Brain pericyte (primary cell): ENCODE data around the gene GIGYF2.
"Not testable (repeated sequence)": the region's sequence is repeated elsewhere in the genome, so short reads cannot be mapped to it uniquely, and the experiment has no call there.

Source experiments
- DNase-seq: peaks from one replicate; pipeline ENCODE4 v3.0.0-alpha.2; 2012; ENCODE audit warnings: low read depth, low spot score

GIGYF2 gene, protein sequence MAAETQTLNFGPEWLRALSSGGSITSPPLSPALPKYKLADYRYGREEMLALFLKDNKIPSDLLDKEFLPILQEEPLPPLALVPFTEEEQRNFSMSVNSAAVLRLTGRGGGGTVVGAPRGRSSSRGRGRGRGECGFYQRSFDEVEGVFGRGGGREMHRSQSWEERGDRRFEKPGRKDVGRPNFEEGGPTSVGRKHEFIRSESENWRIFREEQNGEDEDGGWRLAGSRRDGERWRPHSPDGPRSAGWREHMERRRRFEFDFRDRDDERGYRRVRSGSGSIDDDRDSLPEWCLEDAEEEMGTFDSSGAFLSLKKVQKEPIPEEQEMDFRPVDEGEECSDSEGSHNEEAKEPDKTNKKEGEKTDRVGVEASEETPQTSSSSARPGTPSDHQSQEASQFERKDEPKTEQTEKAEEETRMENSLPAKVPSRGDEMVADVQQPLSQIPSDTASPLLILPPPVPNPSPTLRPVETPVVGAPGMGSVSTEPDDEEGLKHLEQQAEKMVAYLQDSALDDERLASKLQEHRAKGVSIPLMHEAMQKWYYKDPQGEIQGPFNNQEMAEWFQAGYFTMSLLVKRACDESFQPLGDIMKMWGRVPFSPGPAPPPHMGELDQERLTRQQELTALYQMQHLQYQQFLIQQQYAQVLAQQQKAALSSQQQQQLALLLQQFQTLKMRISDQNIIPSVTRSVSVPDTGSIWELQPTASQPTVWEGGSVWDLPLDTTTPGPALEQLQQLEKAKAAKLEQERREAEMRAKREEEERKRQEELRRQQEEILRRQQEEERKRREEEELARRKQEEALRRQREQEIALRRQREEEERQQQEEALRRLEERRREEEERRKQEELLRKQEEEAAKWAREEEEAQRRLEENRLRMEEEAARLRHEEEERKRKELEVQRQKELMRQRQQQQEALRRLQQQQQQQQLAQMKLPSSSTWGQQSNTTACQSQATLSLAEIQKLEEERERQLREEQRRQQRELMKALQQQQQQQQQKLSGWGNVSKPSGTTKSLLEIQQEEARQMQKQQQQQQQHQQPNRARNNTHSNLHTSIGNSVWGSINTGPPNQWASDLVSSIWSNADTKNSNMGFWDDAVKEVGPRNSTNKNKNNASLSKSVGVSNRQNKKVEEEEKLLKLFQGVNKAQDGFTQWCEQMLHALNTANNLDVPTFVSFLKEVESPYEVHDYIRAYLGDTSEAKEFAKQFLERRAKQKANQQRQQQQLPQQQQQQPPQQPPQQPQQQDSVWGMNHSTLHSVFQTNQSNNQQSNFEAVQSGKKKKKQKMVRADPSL (N-terminal part only)

DNA sequence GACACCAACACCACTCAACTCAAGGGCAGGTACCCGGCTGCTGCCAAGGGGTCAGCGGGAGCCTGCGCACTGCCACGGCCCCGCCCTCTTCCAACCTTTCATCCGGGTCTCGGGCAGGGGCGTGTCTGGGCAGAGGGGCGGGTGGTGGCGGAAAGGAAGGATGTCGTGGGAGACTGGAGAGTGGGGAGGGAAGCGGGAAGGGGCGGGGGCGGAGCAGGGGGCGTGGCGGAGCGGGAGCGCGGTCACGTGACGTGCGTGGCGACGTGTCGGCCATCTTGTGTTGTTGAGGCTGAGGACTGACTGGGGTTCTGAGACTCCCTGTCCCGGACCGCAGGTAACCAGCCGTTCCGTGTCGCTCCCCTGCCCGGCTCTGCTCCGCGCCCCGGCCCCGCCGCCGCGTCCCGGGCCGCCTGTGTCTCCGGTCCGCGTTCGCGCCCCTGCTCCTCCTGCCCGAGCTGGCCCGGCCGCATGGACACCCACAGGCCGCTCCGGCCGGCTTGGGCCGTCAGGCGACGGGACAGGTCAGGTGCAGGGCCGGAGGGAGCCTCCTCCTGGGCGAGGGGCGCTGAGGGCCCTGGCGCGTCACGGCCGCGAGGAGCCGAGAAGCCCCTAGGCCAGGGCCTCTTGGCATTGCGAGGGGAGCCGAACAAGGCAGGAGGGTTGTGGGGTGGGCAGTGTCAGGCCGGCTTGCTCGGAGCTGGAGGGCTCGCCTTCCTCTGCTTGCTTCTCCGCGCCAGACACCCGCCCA lies at the start of gene GIGYF2:
Gene GIGYF2, plus strand, starts transcription at position 273 of the 748 bp plus-strand sequence. CDS start 37,867 bp downstream, outside the sequence.
- peak; percentile 78 for DNase-seq

DNA sequence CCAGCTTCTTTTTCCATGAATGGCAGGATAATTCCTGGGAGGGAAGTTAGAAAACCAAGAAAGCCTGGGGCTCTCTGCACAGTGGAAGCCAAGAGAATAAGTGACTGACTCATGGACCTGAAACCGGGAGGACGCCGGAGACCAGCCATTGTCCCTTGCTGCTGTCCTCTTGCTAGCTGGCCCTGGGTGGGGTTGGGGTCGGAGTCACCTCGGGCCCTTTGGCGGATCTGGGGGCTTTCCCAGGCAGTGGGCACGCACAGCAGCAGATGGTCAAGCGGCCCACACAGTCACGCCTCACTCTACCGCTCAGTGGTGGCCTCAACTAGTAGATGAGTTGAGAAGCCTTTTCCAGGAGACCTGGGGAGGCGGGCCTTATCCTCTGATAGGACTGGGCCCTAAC lies 48.1 kb upstream of the GIGYF2 start:
- no peak for DNase-seq

DNA sequence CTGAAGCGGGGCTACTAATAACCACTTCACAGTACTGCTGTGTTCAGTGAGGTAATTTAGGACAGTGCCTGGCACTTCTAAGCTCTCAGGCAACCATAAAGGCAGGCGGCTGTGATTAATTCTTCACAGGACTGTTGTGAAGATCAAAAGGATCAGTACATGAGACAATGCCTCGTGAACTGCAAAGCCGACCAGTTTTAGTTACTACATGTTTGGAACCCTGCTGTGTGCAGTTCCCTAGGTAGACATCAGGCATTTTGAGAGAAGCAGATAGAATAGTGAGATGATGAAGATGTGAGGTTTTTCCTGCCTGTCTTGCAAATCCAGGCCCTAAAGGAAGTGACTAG lies 44.7 kb upstream of the GIGYF2 start:
- DNase-seq: no peak

DNA sequence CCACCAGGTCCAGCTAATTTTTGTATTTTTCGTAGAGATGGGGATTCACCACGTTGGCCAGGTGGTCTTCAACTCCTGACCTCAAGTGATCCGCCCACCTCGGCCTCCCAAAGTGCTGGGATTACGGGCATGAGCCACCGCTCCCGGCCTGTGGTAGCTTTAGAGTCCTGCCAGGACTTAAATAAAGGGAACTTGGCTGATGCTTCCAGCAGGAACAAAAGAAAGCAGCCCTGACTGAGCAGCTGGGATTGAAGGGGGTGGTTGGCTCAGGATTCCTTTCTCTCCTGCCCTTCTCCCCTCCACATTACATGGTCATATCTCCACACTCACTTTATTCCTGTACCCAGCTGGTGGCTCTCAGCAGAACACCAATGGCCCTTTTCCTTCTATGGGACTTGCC lies 43.7 kb upstream of the GIGYF2 start:
- DNase-seq: no peak

DNA sequence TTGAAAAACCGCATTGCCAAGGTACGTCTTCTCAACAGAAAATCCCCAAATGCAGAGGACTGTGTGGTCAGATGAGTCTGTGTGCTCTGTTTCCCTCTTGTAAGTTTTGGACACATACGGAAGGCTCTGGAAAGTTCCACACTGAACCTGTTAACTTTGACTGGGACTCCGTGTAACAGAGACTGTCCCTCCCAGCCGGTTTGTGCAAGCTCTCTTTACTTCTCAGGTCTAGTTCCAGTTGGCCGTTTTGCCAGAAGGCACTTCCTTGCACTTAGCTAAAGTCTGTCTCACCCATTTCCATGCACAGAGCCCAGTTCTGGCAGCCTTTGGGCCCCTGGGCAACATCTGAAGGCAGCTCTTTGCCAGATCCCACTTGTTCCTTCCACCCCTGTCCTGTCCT lies 41.7 kb upstream of the GIGYF2 start:
- DNase-seq: no peak

DNA sequence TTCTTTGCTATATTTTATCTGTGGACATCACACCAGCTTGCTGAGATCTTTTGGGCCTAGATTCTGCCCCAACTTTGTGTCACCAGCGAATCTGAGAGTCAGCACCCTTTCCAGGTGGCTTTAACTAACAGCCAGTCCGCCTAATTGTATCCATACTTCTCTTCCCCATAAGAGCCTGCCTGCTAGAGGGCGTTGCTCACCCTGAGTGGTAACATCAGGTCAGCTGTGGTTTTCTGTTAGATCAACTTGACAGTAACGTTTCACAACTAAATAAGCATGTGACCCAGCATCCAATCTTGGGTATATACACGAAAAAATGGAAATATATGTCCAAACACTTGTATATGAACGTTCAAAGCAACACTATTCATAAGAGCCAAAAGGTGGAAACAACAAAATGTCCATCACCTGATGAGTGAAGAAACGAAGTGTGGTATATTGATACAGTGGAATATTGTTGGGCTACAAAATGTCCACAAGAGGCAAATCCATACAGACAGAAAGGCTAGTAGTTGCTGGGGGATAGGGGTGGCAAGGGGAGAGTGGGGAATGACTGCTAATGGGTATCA lies 38.8 kb upstream of the GIGYF2 start:
- no peak for DNase-seq

DNA sequence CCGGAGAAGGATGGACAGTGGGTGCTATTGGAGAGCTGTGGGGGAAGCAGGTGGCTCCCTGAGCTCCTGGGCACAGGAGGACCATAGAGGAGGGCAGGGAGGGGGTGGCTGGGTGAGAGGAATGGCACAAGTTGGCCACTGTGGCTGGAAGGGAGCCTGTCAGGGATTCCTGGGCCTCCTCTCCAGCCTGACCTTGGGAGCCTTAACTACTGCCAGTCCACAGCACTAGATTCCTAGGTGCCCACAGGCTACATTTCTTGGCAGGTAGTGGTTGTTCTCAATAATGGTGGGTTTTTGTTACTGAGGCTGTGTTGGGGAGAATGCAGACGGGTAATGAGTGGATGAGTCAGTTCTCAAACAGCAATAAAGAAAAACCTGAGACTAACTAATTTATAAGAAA lies 37.8 kb upstream of the GIGYF2 start:
- DNase-seq: no peak

DNA sequence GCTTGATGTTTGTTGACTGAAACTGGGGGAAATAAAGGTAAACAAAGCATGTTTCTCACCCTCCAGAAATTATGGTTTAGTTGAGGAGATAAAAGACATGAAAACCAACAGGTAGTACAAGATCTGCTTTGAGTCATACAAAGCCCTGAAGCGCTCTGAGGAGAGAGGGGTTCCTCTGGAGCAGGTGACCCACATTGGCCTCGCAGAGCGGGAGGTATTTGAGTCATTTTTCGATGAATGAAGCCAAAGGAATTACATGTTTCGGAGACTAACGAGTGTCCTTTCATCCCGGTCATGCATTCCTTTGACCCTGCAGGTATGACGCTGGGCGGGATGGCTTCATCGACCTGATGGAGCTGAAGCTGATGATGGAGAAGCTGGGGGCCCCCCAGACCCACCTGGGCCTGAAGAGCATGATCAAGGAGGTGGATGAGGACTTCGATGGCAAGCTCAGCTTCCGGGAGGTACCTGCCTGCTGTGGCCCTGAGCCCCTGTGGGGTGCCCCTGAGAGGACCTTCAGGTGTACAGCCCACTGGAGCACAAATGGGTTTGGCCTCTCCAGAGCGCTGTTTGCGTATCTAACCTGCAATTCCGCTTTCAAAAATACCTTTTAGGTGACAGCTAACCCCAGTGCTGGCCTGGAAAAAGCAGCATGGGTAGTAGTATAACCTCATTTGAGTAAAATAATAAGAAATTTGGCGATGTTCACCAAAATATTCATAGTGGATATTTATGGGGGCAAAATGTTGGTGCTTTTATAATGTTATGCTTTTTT lies 34.5 kb upstream of the GIGYF2 start:
- no peak for DNase-seq

DNA sequence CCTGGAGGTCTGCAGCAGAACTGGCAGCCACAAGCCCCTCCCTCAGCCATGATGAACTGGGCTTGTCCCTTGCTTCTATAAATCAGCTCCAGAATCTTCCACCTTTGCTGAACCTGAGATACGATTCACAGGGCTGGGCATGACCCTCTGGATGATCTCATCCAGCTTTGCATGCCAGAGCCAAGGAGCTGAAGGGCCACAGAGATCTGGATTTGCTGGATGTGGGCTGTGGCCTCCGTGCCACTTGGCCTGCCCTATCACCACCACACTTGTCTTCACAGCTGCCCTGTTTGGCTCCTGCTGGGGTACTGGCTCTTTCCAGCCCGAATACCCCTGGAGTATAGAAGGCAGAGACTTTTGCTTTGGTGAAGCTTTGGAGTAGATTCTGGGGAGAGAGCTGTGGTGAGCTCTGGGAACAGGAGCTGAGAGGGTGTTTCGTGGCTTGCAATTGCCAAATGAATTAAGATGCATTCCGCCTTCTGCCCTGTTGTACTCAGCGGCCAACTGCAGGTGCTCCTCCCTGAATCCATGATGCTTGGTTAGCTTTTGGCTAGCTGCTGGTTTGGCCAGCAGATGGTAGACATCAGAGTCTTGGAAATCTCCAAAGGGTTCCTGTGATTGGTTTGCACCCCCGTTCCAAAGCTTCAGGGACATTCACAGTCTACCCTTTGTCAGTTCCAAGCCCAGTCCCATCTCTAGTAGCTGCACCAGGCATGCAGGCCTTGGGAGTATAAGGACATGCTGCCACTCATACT lies 30.9 kb upstream of the GIGYF2 start:
- DNase-seq: no peak

DNA sequence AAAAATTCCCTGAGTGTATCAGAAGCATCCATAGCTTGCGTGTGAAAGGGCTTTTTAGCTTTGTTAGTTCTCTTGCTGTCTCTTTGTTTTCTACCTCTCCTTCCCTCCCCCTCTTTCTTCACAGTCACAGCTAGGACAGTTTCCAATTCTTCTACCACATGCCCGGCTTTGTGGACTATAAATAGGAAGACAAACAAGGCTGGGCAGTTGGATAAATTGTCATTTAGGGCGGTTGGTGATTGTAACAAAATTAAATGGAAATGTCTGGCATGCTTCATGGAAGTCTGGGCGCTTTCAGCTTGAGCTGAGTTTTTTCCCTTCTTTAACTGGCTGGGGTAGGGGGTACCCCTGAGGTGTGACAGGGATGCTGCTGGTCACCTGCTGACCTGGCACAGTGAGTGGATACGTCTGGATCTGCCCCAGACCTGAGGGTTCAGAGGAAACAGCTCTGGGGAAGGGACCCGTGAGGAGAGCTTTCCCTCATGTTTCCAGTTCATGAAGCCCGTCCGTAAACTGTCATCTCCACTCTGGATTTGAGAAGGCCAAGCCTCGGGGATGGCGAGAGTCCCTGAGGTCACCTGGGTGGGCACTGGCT lies 29.0 kb upstream of the GIGYF2 start:
- no peak for DNase-seq

DNA sequence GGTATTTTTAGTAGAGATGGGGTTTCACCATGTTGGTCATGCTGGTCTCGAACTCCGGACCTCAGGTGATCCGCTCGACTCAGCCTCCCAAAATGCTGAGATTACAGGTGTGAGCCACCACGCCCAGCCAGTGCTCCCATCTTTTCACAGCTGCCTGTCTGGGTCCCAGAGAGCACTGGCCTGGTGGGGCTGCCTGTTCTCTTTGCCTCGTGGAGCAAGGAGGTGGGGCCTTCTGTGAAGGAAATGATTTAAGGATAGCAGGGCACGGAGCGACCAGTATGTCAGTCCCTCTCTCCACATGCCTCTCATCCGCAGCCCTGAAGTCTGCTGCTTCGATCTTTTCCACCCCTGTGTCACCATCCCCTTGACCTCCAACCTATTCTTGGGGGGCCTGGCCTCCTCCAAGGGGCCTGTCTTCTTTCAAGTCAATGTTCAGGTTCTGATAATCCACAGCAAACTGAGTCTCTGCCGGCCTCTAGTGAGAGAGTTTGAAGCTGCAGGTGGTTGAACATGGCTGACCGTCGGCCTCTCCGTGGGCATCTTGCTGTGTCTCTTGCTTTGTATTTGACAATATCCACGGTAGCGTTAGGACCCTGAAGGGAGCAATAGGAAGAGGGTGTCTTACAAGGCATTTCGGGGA lies 28.2 kb upstream of the GIGYF2 start:
- no peak for DNase-seq

DNA sequence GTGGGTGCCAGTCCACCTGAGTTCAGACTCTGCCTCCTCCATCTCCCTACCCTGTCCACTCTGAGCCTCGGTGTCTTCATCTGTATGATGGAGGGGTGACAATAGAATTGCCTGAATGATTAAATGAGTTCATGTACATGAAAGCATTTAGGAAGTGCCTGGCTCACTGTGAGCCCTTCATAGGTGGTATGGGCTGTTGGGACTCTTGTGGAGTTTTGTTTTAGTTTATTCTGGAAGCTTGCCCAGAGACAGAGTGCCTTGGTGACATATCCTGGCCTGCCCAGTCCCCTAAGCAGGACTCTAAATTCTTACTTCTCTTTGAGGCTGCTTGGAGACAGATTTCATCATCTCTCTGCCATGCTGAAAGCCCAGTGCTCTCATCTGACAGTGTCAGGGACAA lies 24.5 kb upstream of the GIGYF2 start:
- DNase-seq: no peak

DNA sequence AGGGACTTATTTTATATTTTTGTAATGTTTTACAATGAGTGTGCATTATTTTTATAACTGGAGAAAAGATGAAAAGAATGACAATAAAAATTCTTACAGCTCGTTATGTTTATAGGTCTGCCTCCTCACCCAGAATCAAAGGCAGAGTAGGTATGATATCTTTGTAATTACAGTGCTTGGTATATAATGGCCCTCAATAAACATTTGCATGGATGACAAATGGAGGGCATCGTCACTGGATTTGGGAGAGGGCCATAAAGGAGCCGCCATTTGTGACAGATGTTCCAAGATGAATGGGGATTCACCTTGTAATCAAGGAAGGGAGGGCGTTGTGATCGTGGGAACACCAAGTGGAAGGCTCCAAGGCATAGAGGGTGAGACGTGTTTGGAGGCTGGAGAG lies 22.6 kb upstream of the GIGYF2 start:
- no peak for DNase-seq

DNA sequence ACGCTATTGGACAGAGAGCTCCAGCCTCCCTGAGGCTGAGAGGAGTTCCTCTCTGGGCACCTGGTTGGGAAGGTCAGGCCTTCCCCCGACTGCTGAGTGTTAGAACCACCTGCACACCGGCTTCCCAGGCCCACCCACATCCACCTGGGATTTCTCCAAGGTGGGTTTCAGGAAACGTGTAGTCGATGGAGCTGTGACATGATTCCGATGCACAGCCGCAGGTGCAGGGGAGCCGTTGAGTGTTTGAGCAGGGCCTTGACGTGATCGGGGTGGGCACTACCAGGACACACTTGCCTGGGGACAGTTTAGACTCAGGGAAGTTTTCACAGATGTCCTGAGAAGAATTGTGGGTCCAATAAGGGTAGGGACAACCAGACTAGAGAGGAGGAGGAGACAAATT lies 21.8 kb upstream of the GIGYF2 start:
- no peak for DNase-seq

DNA sequence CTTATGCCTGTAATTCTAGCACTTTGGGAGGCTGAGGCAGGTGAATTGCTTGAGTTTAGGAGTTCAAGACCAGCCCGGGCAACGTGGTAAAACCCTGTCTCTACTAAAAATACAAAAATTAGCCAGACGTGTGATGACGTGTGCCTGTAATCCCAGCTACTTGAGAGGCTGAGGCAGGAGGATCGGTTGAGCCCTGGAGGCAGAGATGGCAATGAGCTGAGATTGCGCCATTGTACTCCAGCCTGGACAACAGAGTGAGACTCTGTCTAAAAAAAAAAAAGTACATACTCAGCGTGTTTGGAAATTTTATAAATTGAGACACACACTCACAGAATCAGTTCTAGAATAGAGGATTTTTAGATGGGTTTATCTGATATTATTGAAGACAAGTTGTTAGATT lies 17.1 kb upstream of the GIGYF2 start:
- no peak for DNase-seq

DNA sequence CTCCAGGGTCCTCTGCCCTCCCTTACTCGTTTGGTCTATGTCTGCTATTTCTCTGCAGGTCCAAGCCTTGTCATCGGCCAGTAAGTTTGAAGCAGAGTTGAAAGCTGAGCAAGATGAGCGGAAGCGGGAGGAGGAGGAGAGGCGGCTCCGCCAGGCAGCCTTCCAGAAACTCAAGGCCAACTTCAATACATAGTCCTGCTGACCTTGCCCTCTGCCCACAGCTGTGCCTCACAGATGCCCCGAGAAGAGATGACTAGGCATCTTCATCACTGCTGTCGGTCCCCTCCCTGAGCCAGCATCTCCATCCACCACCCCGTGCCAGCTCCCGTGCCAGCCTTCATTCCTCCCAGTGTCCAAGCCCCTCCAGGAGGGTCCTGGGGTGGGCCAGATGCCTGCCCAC lies 15.6 kb upstream of the GIGYF2 start:
- no peak for DNase-seq

DNA sequence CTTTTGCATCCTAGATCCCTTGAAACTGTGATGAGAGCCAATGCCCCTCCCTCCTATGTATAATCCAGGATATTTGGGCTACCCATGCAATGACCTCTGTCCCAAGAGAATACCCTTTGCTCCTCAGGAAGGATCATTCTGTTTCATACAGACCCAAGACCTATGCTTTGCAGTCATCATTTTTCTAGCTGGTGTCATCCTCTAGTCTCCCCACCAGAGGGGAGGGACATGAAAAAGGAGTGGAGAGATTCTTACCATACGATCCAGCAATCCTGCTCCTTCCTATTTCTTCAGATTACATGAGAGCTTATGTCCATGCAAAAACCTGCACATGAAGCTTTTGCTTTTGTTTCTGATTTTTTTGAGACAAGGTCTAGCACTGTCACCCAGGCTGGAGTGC lies 13.8 kb upstream of the GIGYF2 start:
- DNase-seq: no peak

DNA sequence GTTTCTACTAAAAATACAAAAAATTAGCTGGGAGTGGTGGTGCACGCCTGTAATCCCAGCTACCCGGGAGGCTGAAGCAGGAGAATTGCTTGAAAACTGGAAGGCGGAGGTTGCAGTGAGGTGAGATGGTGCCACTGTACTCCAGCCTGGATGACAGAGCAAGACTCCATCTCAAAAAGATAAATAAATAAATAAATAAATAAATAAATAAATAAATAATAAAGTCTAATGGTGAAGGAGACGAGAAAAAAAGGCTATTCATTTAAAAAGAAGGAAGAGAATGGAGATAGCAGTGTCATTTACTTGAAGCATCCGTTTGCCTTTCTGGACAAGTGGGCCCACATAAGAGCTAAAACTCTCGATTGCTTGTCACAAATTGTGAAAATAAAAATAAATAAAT lies 11.7 kb upstream of the GIGYF2 start:
- not testable (repeated sequence) for DNase-seq
